Lower leg skin (tissue), 3 donors: ENCODE results near the gene FIZ1.

Source experiments
- POLR2A ChIP-seq, 2 donors: fragments of 450-650 bp; IDR thresholded peaks; one replicate each; pipeline ENCODE4 v1.6.1; 2016 to 2017; ENCODE audit warnings: antibody characterized with exemption in 2 of 2, mild to moderate bottlenecking in 1 of 2, moderate library complexity in 1 of 2
- TF ChIP-seq, protein P1 (sequence below), 3 donors: fragments of 450-650 bp; IDR thresholded peaks; one replicate each; pipeline ENCODE4 v1.5.1; 2016; ENCODE audit warnings: antibody characterized with exemption in 3 of 3, mild to moderate bottlenecking in 3 of 3, moderate library complexity in 2 of 3

DNA sequence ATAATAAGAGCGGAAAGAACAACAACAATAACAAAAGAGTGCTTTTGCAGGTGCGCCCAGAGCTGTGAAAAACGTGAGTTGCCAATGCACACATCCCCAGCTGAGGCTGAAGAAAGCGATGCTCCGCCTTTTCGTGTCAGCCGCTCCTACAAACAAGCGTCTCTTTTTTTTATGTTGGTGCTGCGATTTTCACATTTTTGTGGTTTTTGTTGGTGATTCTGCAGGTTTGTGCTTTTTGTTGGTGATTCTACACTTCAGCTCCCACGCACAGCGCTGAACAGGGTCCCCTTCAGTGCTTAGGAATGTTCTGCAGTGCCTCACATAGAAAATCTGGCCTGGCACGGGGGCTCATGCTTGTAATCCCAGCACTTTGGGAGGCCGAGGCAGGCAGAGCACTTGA is 46.7 kb downstream of the FIZ1 start:
- TF ChIP-seq, protein P1, sequence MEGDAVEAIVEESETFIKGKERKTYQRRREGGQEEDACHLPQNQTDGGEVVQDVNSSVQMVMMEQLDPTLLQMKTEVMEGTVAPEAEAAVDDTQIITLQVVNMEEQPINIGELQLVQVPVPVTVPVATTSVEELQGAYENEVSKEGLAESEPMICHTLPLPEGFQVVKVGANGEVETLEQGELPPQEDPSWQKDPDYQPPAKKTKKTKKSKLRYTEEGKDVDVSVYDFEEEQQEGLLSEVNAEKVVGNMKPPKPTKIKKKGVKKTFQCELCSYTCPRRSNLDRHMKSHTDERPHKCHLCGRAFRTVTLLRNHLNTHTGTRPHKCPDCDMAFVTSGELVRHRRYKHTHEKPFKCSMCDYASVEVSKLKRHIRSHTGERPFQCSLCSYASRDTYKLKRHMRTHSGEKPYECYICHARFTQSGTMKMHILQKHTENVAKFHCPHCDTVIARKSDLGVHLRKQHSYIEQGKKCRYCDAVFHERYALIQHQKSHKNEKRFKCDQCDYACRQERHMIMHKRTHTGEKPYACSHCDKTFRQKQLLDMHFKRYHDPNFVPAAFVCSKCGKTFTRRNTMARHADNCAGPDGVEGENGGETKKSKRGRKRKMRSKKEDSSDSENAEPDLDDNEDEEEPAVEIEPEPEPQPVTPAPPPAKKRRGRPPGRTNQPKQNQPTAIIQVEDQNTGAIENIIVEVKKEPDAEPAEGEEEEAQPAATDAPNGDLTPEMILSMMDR (IDR thresholded peaks at IDR 0.05): no peak
- no peak for TF ChIP-seq POLR2A (IDR thresholded peaks at IDR 0.05)
